ENCODE measurements around the gene POLG.

POLG gene

GRCh38 chr15:89334510-89335297 lies at the start of gene POLG:
TSS of gene POLG (minus strand) at chr15:89334824. CDS start at chr15:89333754, 1,070 bp downstream.
- peak; percentile 98 to 99 for DNase-seq (ENCODE audit: low read depth in 2 of 2)

- DNase-seq (ENCODE audit: low read depth in 2 of 2) = no peak
Observed at GRCh38 chr15:89384176-89384604, 49.6 kb upstream of the POLG start.

- no peak for DNase-seq (ENCODE audit: low read depth in 2 of 2)
Observed at GRCh38 chr15:89383365-89384175, 48.9 kb upstream of the POLG start.

GRCh38 chr15:89381888-89382686 lies 47.5 kb upstream of the POLG start:
- DNase-seq (ENCODE audit: low read depth in 2 of 2) = no peak

GRCh38 chr15:89381331-89381730 lies 46.7 kb upstream of the POLG start:
- DNase-seq (ENCODE audit: low read depth in 2 of 2) = no peak

- DNase-seq (ENCODE audit: low read depth in 2 of 2) = no peak
Observed at GRCh38 chr15:89379818-89380217, 45.2 kb upstream of the POLG start.

GRCh38 chr15:89379251-89379695 lies 44.6 kb upstream of the POLG start:
- no peak for DNase-seq (ENCODE audit: low read depth in 2 of 2)

GRCh38 chr15:89378296-89379151 lies 43.9 kb upstream of the POLG start:
- DNase-seq (ENCODE audit: low read depth in 2 of 2) = no peak

- no peak for DNase-seq (ENCODE audit: low read depth in 2 of 2)
Observed at GRCh38 chr15:89377842-89378295, 43.2 kb upstream of the POLG start.

GRCh38 chr15:89377024-89377841 lies 42.6 kb upstream of the POLG start:
- no peak for DNase-seq (ENCODE audit: low read depth in 2 of 2)

GRCh38 chr15:89376388-89376787 lies 41.8 kb upstream of the POLG start:
- no peak for DNase-seq (ENCODE audit: low read depth in 2 of 2)

- DNase-seq (ENCODE audit: low read depth in 2 of 2) = no peak
Observed at GRCh38 chr15:89375093-89376005, 40.7 kb upstream of the POLG start.

- DNase-seq (ENCODE audit: low read depth in 2 of 2) = no peak
Observed at GRCh38 chr15:89374086-89374981, 39.7 kb upstream of the POLG start.

- DNase-seq (ENCODE audit: low read depth in 2 of 2) = no peak
Observed at GRCh38 chr15:89372069-89372935, 37.7 kb upstream of the POLG start.

- no peak for DNase-seq (ENCODE audit: low read depth in 2 of 2)
Observed at GRCh38 chr15:89371228-89372044, 36.8 kb upstream of the POLG start.

GRCh38 chr15:89370978-89371227 lies 36.3 kb upstream of the POLG start:
- DNase-seq (ENCODE audit: low read depth in 2 of 2) = no peak
